Activated effector memory CD4-positive, alpha-beta T cell treated with Interleukin-2 at 50 U/mL for 16 hours (primary cell): Measurements from ENCODE around the gene MPP2.
"Not testable (repeated sequence)": the region's sequence is repeated elsewhere in the genome, so short reads cannot be mapped to it uniquely, and the experiment has no call there.

ENCODE experiments used
- DNase-seq: peaks from one replicate; pipeline ENCODE4 v3.0.0-alpha.2; 2020

The MPP2 gene, protein sequence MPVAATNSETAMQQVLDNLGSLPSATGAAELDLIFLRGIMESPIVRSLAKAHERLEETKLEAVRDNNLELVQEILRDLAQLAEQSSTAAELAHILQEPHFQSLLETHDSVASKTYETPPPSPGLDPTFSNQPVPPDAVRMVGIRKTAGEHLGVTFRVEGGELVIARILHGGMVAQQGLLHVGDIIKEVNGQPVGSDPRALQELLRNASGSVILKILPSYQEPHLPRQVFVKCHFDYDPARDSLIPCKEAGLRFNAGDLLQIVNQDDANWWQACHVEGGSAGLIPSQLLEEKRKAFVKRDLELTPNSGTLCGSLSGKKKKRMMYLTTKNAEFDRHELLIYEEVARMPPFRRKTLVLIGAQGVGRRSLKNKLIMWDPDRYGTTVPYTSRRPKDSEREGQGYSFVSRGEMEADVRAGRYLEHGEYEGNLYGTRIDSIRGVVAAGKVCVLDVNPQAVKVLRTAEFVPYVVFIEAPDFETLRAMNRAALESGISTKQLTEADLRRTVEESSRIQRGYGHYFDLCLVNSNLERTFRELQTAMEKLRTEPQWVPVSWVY

GRCh38 chr17:43907425-43907981 is at the start of gene MPP2:
Gene MPP2, minus strand, starts transcription at chr17:43907536. Its CDS starts 3,076 bp downstream, at chr17:43904460.
- peak; percentile 40 for DNase-seq

- DNase-seq = no peak
Measured at GRCh38 chr17:43956222-43956621, 48.9 kb upstream of the MPP2 start.

DNA sequence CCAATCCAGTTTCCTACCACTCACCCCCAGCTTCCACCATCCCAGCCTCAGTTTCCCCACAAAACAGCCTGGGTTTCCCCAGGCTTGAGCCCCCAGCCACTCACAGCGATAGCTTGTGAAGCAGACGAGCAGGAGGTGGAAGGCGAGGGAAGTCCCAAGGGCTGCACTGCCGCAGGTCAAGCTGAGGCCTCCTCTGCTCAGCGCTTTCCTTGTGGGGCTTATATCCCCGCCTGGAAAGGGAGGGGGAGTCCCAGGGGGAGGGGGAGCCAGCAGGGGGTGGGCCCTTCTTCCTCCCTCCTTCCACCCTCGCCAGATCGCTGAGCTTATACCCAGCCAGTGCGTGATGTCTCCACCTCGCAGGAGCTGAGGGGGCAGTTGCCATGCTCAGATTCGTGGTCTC is 46.4 kb upstream of the MPP2 start, which contains the start of gene PYY:
TSS of gene PYY (minus strand) at position 195 of the 400 bp plus-strand sequence. CDS start 457 bp downstream, outside the sequence.
- DNase-seq = no peak

- no peak for DNase-seq
Measured at GRCh38 chr17:43952724-43953666, 45.7 kb upstream of the MPP2 start.

- DNase-seq = no peak
Measured at GRCh38 chr17:43952351-43952723, 45.0 kb upstream of the MPP2 start.

GRCh38 chr17:43951750-43952149 is 44.4 kb upstream of the MPP2 start:
- DNase-seq = no peak

GRCh38 chr17:43950554-43950953 is 43.2 kb upstream of the MPP2 start:
- no peak for DNase-seq

DNA sequence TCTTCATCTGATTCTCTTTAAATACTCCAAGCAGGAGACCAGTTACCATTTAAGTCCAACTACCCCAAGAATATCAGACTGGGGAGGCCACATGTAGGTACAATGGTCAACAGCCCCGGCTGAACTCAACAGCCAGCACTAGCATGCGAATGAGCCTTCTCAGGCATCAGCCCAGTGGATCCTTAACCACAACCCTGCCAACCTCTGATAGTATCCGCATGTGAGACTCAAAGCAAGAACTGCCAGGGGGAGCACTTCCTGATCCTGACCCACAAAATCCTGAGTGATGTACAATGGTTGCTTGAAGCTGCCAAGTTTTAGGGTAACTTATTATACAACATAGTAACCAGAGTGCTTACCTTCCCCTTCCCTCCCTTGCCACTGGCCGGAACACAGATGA is 42.4 kb upstream of the MPP2 start:
- DNase-seq = no peak

DNA sequence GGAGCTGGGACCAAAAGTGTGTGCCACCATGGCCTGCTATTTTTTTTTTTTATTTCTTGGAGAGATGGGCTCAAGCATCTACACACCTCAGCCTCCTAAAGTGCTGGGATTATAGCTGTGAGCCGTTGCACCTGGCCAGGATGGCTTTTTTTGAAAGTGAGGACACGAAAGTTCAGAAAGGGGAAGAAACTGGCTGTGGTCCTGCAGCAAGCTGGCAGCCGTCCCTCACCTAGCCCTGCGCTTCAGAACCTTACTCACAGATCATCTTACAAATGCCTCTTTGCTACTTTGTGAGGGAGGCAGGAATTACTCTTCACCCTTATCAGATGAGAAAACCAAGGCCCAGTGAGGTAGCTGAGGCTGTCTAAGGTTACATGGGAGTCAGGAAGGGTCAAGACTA is 39.4 kb upstream of the MPP2 start:
- DNase-seq = no peak

GRCh38 chr17:43945074-43945829 is 37.9 kb upstream of the MPP2 start:
- no peak for DNase-seq

DNA sequence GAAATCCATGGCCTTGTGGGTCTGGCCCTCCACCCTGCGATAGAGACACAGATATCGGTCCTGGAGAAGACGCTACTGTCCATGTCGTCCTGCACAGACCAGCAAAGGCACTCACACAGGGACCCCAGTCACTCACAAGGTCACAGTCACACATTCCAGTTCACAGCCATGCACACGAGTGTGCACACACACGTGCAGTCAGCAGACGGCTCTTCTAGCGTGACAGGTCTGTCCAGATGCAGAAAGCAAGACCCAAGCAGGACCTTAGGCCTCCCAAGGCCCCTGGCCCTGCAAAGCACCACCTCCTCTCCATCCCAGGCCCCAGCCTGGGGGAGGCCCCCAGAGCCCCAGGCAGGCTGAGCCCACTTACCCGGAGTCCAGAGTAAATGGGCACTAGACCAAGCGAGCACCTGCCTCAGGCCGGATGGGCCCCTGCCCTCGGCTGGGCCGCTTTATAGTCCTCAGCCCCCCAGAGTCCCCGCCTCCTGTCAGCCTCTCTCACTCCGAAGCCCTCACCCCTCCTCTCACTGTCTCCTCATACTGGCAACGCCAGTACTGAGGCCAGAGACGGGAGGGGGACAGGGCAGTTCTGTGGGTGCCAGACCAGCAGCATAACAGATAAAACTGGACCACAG is 34.8 kb upstream of the MPP2 start, which contains the start of gene PPY:
TSS of gene PPY (minus strand) at position 426 of the 635 bp plus-strand sequence. CDS start 822 bp downstream, outside the sequence.
- DNase-seq = no peak

GRCh38 chr17:43940630-43941029 is 33.3 kb upstream of the MPP2 start:
- no peak for DNase-seq

DNA sequence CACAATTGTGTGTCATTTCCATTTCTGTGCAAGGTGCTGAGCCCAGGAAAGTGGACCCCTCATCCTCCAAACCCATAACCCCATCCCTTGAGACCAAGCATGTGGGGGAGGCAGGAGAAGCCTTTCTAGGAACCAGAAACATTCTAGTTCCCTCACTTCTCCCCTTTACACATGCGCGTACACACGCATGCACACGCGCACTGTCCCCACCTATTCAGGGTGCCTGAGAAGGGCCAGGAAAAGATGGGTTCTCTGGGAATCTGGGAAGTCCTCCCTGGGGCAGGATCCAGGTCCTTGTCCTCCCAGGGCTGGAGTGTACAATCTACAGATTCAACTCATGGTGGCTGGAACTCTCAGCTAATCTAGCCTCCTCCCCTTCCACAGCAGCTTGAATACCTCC is 32.5 kb upstream of the MPP2 start:
- no peak for DNase-seq

GRCh38 chr17:43939452-43939851 is 32.1 kb upstream of the MPP2 start:
- not testable (repeated sequence) for DNase-seq

- DNase-seq = no peak
Measured at GRCh38 chr17:43938838-43939182, 31.5 kb upstream of the MPP2 start.

- no peak for DNase-seq
Measured at GRCh38 chr17:43936434-43936833, 29.1 kb upstream of the MPP2 start.

GRCh38 chr17:43935926-43936261 is 28.6 kb upstream of the MPP2 start:
- no peak for DNase-seq

- no peak for DNase-seq
Measured at GRCh38 chr17:43935204-43935925, 28.0 kb upstream of the MPP2 start.

DNA sequence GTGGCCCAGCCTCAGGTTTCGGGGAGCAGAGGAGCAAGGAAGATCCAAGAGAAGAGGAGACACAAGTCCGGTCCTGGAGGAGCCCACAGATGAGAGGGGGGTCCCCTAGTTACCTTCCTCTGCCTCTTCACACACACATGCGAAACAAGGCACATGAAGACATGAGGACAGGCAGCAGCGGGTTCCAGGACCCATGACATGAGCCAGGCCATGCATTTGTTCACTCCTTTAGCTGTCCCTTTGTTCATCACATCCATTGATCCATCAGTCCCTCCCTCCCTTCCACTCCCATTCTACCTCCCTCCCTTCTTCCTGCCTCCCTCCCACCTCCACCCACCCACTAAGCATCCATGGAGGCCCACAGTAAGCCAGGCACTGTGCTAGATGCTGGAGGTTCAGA is 25.6 kb upstream of the MPP2 start:
- no peak for DNase-seq

GRCh38 chr17:43932357-43932756 is 25.0 kb upstream of the MPP2 start:
- DNase-seq = no peak

GRCh38 chr17:43931062-43931571 is 23.8 kb upstream of the MPP2 start:
- DNase-seq = no peak
